COLO668 (cell line): Measurements from ENCODE around the gene SH2D4B.

Source experiments
- DNase-seq: peaks from one replicate; lab custom pipeline; 2025; ENCODE audit not compliant: unreplicated experiment; lab: John Stamatoyannopoulos, UW

SH2D4B gene

GRCh38 chr10:80622153-80622552 lies 84.5 kb downstream of the SH2D4B start:
- no peak for DNase-seq

GRCh38 chr10:80630324-80630723 lies 92.6 kb downstream of the SH2D4B start:
- no peak for DNase-seq

- no peak for DNase-seq
Measured at GRCh38 chr10:80632742-80633141, 95.0 kb downstream of the SH2D4B start.

GRCh38 chr10:80633383-80633860 lies 95.7 kb downstream of the SH2D4B start:
- no peak for DNase-seq

GRCh38 chr10:80633910-80634309 lies 96.2 kb downstream of the SH2D4B start:
- no peak for DNase-seq

- no peak for DNase-seq
Measured at GRCh38 chr10:80642661-80643060, 105.0 kb downstream of the SH2D4B start.

- no peak for DNase-seq
Measured at GRCh38 chr10:80646366-80646765, 108.7 kb downstream of the SH2D4B start.

GRCh38 chr10:80647173-80647833 lies 109.6 kb downstream of the SH2D4B start:
- no peak for DNase-seq

GRCh38 chr10:80648106-80648505 lies 110.4 kb downstream of the SH2D4B start:
- DNase-seq, result no peak

GRCh38 chr10:80649183-80649582 lies 111.5 kb downstream of the SH2D4B start:
- no peak for DNase-seq

GRCh38 chr10:80655898-80656297 lies 118.2 kb downstream of the SH2D4B start:
- DNase-seq, result no peak

- no peak for DNase-seq
Measured at GRCh38 chr10:80658068-80658467, 120.4 kb downstream of the SH2D4B start.

GRCh38 chr10:80659289-80659688 lies 121.6 kb downstream of the SH2D4B start:
- DNase-seq, result no peak

GRCh38 chr10:80660266-80660665 lies 122.6 kb downstream of the SH2D4B start:
- no peak for DNase-seq

GRCh38 chr10:80660736-80661135 lies 123.0 kb downstream of the SH2D4B start:
- DNase-seq, result no peak

- DNase-seq, result no peak
Measured at GRCh38 chr10:80661526-80661925, 123.8 kb downstream of the SH2D4B start.

- DNase-seq, result peak; percentile 43
Measured at GRCh38 chr10:80662429-80663261, 124.9 kb downstream of the SH2D4B start.

GRCh38 chr10:80664071-80664680 lies 126.5 kb downstream of the SH2D4B start:
- peak; percentile 31 for DNase-seq

- no peak for DNase-seq
Measured at GRCh38 chr10:80669485-80669884, 131.8 kb downstream of the SH2D4B start.

GRCh38 chr10:80670774-80671173 lies 133.1 kb downstream of the SH2D4B start:
- DNase-seq, result no peak

- DNase-seq, result no peak
Measured at GRCh38 chr10:80671847-80672246, 134.1 kb downstream of the SH2D4B start.

GRCh38 chr10:80672613-80673012 lies 134.9 kb downstream of the SH2D4B start:
- no peak for DNase-seq
